DMS 273 (cell line): ENCODE measurements around the gene UNC119.
"Not testable (repeated sequence)": the region's sequence is repeated elsewhere in the genome, so short reads cannot be mapped to it uniquely, and the experiment has no call there.

Experiments used
- DNase-seq: peaks from one replicate; lab custom pipeline; 2025; ENCODE audit not compliant: unreplicated experiment; lab: John Stamatoyannopoulos, UW

UNC119 gene

DNA sequence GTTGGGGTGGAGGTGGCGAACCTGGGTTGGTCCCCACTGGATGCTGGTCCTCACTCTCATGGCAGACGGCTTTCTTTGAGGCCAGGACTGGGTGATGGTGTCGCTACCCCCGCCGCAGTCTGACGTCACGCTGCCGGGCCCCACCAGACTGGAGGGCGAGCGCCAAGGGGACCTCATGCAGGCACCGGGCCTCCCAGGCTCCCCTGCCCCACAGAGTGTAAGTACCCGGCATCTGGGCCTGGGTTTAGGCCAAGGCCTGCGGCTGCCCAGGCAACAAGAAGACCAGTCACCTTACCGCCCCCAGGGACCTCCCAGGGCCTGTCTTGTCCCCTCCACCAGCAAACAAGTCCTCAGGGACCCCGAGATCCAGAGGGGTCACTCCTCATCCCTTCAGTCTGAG lies 28.5 kb downstream of the UNC119 start:
- DNase-seq: no peak

- no peak for DNase-seq
Measured at GRCh38 chr17:28523186-28523585, 29.2 kb downstream of the UNC119 start.

DNA sequence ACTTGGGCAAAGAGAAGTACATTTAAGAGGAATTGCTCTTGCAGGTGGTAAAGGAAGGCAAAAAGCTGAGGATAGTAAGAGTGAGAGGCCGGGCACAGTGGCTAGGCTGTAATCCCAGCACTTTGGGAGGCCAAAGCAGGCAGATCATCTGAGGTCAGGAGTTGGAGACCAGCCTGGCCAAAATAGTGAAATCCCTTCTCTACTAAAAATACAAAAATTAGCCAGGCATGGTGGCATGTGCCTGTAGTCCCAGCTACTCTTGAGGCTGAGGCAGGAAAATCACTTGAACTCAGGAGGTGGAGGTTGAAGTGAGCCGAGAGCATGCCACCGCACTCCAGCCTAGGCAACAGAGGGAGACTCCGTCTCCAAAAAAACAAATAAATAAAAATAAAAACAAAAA lies 30.1 kb downstream of the UNC119 start:
- not testable (repeated sequence) for DNase-seq

DNA sequence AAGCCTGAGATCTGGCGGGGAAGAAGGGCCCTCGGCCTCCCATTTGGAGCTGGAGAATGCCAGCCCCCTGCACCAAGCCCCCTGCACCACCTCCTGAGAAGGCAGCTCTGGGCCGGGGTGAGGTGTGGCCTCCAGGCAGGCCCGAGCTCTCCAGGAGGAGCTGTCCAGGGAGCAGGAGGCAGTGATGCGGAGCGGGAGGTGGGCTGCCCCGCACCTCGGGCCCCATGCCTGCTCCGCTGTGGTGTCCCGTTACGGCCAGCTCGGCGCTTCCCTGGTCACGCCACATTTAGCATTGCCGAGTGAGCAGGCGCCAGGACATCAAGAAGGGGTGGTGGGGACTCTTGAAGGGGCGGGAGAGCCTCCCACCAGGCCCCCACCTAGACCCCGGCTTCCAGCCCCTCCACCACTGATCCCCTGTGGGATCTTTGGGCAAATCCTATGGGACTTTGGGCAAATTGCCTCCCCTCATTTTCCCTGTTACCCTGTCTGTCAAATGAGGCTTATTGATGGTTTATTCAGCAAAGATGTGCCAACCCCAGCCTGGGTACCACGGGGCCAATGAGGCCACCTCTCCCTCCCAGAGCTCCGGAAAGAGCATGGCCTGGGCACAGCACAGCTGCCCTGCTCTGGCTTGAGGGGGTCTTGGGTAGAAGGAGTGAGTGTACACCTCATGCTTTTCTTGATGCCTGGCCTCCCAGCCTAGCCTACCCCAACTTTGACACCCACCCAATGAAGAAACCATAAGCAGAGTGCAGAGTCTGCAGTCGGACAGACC lies 30.9 kb downstream of the UNC119 start:
- DNase-seq: no peak

- no peak for DNase-seq
Measured at GRCh38 chr17:28520687-28521086, 31.7 kb downstream of the UNC119 start.

GRCh38 chr17:28519236-28519635 lies 33.2 kb downstream of the UNC119 start:
- DNase-seq: no peak

GRCh38 chr17:28518578-28518977 lies 33.8 kb downstream of the UNC119 start:
- no peak for DNase-seq

DNA sequence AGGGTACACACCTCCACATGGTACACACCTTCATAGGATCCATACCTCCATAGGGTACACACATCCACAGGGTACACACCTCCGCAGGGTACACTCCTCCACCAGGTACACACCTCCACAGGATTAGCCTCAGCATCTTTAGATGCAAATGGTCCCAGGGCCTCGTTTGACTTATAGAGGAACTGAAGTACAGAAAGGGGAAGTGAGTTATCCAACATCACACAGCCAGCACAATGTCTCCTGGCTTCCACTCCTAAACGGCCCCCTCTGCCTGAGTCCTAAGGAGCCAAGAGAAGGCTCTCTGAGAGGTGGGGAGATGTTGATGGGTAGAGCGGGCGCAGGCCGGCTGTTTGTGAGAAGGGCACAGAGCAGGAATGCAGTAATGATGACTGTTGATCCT lies 34.3 kb downstream of the UNC119 start:
- DNase-seq: no peak

- no peak for DNase-seq
Measured at GRCh38 chr17:28515518-28515917, 36.9 kb downstream of the UNC119 start.

- DNase-seq: no peak
Measured at GRCh38 chr17:28514561-28515002, 37.8 kb downstream of the UNC119 start.

DNA sequence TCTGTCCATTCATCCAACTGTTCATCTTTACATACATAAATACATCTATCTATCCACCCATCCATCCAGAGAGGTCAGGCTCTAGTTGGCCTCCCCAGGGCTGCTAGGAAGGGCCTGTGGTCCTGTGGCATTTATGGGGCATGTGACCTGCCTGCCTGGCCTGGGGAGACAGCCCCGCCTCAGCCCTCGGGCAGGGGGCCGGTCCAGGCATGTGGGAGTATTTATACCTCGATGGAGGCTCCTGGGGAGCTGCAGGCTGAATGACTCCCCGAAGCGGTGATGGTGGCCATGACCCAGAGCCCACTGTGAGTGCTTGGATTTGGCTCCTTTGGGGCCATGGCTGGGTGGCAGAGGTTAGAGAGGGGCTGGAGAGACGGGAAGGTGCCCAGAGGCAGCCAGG lies 38.9 kb downstream of the UNC119 start:
- DNase-seq: no peak

DNA sequence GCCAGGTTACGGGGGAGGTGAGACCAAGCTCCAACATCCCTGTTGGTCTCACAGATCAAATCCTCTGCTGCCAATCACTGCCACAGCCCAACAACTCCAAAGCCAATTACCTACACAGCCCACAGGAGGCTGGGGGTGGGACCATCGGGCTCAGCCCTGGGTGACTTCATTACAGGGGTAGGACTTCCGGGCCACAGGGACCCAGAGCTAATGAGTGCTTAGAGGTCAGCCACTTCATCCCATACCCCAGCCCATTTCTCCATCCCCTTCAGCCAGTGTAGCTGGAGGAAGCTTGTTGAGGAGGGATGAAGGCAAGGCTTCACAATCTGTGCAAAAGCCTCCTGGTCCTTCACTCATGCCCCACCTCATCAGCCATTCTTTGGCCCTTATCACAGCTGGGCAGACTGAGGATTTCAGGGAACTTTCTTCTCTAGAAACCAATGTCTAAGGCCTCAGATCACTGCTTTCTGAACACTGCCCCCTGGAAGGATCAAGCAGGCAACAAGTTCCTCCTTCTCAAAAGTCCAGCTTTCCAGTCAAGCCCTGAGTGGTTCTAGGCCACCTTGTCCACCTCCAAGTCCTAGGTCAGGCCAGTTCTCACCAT lies 40.5 kb downstream of the UNC119 start:
- no peak for DNase-seq

DNA sequence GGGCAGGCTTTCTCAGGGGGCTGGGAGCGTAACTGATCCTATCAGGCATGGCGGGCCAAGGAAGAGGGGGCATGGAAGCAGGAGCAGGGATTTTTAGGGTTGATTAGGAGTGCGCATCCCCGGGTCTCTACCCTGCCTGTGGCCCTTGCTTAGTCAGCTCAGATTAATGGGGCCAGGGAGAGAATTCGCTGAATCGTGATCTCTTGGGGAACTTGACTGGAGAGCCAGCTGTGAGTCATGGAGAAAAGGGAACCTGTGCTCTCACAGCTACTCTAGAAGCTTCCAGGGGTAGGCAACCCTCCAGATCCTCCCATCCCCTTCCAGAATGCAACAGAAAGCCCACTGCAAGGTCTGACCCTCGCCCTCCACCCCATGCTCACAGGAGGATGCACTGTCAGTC lies 42.6 kb downstream of the UNC119 start:
- DNase-seq: no peak

- peak; percentile 74 for DNase-seq
Measured at GRCh38 chr17:28508211-28508724, 44.2 kb downstream of the UNC119 start.

DNA sequence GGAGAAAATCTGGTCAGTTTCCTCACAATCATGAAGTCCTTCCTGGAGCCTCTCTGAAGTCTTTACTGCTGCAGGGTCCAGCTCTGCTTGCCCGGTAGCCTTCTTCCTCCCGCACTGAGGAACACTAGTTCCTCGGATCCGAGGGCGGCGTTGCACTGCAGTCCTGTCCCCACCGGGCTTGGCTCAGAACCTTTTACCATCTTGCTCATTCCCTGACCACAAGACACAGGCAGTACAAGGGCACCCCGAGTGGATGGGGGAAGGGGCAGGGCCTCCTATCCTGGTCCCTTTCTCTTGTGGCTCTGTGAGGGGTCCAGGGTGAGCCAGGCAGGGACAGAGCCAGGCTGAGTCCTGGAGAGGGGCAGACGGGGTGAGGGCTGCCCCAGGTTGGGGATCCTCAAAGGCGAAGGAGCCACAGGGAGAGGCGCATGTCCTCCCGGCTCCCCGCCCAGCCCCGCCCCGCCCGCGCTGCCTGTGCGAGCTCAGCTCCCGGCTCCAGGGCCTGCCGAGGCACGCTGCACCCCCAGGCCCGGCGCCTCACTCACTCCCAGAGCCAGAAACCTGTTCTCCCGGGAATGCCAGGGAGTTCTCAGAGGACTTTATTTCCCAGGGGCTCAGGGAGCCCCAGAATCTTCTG lies 44.7 kb downstream of the UNC119 start:
- peak; percentile 74 for DNase-seq

DNA sequence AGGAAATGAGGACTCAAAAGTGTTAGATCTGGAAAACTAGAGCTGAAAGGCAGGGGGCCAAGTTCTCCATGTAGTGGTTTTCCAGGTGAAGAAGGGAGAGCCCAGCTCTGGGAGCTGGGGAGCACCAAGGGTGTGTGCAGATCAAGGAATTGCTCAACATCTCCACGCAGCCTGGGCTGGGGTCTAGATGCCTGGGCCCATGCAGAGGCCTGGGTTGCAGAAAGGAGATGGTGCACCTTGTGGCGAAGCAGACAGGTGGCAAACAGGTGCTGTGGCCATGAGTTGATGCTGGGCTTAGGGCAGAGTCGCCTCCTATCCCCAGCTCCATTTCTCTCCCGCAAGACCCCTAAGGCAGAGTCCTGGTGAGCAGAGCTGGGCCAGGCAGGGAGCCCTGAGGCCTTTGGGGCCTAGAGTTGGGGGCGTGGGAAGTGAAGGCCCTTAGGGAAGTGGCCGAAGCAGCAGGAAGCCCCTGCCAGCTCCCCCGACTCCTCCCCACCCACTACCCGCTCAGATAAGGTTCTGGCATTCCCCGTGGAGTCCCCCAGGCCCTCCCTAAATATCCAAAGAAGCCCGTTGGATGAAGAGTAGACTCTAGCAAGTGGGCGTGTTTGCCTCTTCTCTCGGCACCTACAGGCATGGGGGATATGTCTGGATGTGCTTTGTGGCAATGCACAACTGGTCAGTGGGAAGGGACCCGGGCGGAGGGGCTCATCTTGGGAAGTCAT lies 45.5 kb downstream of the UNC119 start:
- no peak for DNase-seq

GRCh38 chr17:28505986-28506665 lies 46.3 kb downstream of the UNC119 start, which contains the start of gene FOXN1:
FOXN1 (plus strand) TSS chr17:28506348; CDS start chr17:28523970, 17,622 bp downstream.
- DNase-seq: no peak

GRCh38 chr17:28503420-28503819 lies 49.0 kb downstream of the UNC119 start:
- no peak for DNase-seq

DNA sequence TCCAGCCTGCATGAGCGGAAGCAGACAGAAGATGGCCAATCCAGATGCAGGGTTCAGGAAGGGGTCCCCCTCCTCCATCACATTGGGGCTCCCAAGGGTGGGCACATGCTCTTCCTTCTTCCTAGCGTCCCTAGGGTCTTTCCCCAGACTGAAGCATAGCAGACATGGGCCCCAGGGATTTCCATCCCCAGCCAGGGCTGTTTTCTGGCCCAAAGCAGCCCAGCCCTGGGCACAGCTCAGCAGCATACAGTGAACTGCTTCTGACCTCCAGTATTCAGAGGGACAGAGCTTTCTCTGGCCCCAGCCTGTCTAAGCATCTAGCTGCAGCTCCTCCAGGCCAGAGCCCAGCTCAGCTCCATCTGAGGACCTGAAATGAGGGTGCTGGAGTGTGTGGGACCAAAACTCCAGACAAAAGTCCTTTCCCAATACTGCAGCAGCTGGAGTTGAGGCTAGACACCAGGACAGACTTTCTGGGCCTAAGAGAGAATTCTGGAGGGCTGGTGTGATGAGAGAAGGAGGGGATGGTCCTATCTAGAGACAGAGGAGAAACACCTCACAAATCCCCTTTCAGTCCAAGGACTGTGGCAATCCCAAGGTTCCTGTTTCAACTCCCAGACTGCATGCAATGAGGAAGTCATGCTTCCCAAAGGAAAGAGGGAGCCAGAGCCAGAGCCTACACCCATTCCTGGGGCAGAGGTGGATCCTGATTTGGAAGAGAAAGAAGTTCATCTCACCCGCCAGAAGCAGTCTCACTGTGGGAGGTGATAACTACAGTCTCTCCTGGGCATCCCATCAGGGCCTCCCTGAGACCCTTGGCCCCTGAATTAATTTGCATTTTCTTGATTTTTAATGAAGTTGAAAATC lies 50.8 kb downstream of the UNC119 start:
- DNase-seq: peak; percentile 48
